HG03135 (cell line): Measurements from ENCODE around the gene KRTAP12-3.
"Not testable (repeated sequence)": the region's sequence is repeated elsewhere in the genome, so short reads cannot be mapped to it uniquely, and the experiment has no call there.

ENCODE experiments used
- ATAC-seq: cut with Tn5 transposase; IDR thresholded peaks from one replicate; pipeline ENCODE4 v1.9.1; 2021; ENCODE audit warnings: mild to moderate bottlenecking, moderate library complexity; ENCODE audit not compliant: unreplicated experiment

The KRTAP12-3 gene

DNA sequence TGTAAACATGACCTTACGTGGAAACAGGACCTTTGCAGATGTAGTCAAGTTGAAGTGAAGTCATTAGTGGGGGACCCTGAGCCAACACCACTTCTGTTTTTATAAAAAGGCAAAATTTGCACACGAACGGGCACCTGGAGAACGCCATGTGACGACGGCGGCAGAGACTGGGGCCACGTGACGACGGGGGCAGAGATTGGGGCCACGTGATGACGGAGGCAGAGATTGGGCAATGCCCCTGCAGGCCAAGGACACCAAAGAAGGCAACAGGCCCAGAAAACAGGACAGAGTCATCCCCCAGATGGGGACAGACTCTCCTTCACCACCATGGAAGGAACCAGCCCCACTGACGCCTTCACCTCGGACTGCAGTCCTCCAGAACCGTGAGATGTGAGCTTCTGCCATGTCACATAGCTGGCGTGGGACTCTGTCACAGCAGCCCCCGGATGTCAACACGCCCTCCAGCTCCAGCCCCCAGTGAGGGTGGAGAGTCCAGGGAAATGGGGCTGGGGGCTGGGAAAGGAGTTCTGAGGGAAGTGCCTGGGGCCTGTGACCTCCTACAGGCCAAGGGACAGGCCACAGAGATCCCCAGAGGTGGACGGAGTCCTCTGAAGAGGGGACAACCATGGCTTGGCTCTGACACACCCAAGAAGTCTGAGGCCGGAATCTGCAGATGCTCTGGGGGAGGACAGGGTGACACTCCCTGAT lies 7.3 kb upstream of the KRTAP12-3 start:
- ATAC-seq: no peak

DNA sequence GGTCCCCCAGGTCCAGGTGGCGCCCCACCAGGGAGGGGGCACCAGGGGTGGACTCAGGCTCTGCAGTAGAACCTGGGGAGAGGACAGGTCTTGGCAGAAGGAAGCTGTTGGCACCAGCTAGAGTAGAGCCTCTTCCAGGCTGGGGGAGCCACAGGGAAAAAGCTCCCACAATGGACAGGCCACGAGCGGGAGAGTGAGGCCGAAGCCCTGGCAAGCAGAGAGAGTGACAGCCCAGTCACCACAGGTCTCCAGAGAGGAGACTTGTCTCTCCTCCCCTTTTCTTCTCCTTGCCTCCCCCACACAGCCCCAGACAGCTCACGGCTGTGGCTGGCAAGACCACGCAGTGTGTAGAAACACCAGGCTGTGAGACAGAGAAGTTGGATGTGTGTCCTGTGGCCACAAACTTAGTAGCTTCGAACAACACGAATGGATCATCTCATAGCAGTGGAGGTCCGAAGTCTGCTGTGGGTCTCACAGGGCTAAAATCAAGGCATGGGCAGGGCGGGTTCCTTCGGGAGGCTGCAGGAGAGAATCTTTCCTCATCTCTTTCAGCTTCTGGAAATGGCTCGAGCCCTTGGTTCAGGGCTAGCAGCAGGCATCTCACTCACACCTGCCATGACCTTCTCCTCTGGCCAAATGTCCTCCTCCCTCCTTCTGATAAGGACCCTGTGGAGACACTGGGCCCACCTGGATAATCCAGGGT lies 6.6 kb upstream of the KRTAP12-3 start:
- no peak for ATAC-seq

DNA sequence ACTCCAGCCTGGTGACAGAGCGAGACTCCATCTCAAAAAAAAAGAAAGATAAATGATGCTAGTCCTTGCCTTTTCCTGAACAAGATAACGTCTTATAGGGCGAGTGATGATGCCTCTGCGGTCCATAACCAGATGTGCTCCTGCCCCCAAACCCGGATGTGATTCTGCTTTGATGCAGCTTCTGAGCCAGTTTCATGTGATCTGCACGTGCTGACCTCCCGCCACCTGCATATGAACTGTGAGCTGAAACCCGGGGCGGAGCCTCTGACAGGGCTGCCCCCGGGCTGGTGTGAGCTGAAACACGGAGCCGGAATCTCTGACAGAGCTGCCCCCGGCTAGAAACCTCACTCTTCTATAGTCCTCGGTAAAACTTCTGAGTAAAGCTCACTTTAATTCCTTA lies 4.6 kb upstream of the KRTAP12-3 start:
- no peak for ATAC-seq

DNA sequence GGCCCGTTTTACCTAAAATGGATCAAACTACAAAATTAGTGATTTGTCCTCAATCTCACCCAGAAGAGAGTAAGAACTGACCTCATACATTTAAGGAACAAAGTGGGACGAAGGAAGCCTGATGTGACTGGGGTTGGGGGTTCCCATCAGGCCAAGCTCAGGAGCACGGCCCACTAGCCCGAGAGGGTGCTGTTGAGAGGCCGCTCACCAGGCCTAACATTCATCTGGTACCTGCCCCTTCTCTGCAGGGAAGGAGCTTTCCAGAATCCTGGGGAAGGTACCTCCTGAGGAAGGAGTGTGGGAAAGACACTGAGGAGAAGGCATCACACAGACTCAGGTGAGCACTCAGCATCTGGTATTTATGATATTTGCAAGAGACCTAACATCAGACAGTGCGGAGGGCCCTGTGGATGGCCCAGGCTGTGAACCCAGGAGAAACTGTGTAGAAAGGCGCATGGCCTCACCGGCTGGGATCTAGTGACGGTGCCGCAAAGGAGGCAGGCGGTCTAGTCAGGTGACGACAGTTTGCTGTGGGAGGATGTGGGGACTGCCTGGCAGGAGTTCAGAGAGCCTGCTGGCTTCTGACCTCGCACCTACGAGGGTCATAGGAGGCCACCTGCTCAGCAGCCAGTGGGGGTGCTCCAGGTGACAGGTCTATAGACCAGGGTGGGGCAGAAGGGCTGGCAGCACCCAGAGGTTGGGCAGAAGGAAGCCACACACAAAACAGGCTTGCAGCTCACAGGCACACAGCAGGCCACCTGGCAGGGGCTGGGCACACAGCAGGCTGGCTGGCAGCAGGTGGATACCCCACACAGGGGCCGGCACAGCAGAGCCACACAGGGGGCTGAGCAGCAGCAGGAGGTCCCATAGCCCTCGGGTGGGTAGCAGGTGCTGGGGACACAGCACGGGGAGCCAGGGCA lies 3.8 kb upstream of the KRTAP12-3 start:
- no peak for ATAC-seq

DNA sequence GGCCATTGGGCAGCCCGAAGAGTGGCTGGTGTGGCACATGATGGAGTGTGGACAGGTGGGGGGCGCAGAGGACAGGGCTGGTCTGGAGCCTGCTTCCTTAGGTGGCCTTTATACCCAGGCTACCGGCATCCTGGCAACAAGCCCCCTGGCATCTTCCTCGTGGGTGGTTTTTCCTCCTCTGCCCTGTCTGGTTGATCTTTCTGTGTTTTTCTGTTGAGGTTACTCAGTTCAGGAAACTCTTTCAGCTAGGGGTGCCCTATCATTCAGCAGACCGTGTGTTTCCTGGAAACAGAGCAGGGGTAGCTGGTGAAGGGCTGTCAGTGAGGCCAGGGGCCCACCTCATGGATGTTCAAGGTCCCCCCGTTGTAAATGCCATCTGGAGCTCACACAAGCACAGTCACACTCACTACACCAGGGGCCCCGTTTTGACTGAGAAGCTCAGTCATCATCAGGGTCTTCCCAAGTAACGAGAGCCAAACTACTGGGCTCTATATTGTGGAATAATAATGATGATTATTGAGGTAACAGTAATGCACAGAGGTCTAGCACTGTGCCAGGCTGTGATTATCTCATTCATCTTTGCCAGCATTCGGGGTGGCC lies 3.1 kb upstream of the KRTAP12-3 start, which contains the start of gene KRTAP12-4:
TSS of gene KRTAP12-4 (minus strand) at position 84 of the 600 bp plus-strand sequence. CDS start at position 39, 45 bp downstream.
- ATAC-seq: no peak

- no peak for ATAC-seq
Observed at GRCh38 chr21:44656868-44657267, 864 bp upstream of the KRTAP12-3 start.

GRCh38 chr21:44658541-44658910 lies 794 bp downstream of the KRTAP12-3 start:
- ATAC-seq: no peak

DNA sequence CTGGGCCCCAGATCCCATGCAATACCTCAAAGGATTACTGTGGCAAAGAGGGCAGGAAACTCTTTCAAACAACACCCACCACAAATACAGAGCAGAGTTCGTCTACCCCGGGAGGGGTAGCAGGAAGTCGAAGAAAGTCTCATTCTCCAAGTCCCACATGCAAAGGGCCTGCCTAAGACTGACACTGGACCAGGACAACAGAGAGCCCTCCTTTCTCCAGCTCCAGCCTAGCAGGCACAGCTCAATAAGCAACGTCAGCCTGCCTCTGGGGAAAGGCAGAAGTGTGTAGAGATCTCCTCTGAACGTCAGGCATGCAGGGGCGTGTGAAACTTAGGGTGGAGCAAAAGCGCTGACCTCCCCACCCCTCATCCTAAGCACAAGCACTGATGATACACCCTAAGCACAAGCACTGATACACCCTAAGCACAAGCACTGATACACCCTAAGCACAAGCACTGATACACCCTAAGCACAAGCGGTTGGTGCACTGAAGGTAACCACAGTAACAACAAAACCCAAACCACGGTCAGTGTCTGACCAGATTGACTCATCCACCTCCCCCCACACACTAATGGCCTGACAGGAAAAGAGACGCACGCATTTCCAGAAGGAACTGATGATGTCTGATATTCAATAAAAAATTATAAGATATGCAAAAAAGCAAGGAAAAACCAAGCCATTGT lies 1.3 kb downstream of the KRTAP12-3 start:
- ATAC-seq: no peak

DNA sequence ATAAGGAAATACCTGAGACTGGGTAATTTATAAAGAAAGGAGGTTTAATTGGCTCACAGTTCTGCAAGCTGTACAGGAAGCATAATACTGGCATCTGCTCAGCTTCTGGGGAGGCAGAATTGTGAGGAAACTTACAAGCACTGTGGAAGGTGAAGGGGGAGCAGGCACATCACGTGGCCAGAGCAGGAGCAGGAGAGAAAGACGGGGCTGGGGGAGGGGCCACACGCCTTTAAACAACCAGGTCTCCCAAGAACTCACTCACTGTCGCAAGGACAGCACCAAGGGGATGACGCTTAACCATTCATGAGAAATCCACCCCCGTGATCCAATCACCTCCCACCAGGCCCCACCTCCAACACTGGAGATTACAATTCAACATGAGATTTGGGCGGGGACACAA lies 3.8 kb downstream of the KRTAP12-3 start:
- not testable (repeated sequence) for ATAC-seq

DNA sequence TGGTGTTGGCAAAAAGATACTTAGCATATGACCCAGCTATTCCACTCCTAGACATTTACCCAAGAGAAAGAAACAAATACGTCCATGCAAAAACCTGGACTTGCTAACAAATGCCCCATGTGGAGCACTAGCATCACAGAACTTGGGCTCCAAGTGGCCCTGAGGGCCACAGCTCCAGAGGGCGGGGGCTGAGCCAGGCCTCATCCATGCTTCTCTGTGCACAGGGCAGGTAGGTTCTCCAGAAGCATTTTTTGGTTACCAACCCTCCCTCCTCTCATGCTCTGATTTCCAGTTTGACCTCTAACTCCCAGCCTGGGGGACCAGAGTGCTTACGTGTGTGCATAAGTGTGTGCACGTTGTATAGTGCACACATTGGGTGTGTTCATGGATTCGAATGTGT lies 7.0 kb downstream of the KRTAP12-3 start:
- ATAC-seq: no peak

DNA sequence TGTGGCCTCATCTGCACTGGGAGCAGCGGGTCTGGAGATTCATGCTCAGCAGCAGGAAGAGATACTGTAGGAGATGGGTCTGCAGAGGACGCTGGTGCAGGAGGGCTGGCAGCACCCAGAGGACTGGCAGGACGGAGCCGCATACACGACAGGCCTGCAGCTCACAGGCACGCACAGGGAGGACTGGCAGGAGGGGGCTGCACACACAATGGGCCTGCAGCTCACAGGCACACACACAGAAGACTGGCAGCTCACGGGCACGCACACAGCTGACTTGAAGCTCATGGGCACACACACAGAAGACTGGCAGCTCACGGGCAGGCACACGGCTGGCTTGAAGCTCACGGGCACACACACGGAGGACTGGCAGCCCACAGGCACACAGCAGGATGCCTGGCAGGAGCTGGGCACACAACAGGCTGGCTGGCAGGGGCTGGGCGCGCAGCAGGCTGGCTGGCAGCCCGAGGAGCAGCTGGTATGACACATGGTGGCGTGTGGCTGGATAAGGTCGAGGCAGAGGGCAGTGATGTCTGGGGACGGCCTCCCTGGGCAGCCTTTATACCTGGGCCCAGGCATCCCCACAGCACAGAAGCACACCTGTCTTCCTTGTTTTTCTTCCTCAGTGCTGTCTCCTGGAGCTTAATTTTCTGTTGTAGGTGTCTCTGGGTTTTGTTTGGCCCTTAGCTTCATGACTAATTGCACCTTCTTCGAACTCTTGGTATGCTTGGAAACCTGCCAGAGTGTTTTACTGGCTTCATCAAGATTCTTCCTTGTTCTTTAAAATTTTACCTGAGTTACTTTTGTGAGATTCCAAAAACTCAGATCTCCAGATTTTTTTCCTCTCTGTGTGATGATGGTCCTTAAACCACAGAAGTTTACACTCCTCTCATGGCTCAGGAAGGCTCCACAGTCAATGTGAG lies 8.9 kb downstream of the KRTAP12-3 start, which contains the start of gene KRTAP12-2:
TSS of gene KRTAP12-2 (minus strand) at position 527 of the 920 bp plus-strand sequence. CDS start at position 486, 41 bp downstream.
- ATAC-seq: no peak

GRCh38 chr21:44667612-44668011 lies 9.9 kb downstream of the KRTAP12-3 start:
- no peak for ATAC-seq

DNA sequence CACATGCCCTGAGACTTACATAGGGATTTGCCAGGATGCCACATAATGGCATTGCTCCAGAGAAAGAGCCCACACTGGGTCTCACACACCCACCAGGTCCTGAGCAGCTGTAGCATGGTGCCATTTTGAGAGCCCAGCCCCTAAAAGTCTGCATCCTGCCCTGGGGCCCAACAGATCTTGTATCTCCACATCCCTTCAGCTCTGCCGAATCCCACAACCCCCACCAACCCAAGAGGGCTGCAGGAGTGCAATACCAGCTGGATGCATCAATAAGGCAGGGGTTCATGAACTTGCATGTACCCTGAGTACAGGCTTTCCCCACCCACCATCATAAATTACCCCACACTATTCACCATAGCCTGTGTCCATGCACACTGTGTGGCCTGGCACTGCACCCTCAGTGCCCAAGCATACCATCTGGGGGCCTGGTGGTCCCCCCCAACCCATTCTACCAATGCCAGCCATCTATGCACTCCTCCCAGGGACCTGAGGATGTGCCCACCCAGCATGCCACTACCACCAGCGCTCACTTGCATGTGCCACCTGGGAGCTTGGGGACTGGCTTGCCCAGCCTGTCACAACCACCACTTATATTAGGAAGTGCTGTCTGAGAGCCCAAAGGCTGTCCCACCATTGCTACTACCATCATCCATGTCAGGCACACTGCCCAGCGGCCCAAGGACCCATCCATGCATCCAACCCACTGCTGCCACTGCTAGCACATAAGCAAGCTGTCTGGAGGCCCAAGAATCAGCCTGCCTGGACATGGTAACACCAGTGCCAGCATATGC lies 13.1 kb downstream of the KRTAP12-3 start:
- ATAC-seq: no peak

- no peak for ATAC-seq
Observed at GRCh38 chr21:44671911-44672310, 14.2 kb downstream of the KRTAP12-3 start.

DNA sequence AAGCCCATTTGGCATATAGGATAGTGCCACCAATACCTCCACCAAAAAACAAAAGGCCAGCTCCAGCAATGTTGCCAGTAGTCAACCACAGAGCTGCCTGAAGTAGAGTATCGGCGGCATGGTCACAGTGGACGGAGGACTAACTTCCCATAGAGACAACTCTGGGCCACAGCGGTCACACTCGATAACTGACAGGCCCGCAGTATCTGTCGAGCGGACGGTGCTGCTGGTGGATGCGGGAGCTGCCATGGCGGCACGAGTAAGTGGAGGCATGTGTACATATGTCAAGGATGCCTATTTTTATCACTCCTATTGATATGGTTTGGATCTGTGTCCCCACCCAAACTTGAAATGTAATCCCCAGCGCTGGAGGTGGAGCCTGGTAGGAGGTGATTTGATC lies 20.1 kb downstream of the KRTAP12-3 start:
- no peak for ATAC-seq

DNA sequence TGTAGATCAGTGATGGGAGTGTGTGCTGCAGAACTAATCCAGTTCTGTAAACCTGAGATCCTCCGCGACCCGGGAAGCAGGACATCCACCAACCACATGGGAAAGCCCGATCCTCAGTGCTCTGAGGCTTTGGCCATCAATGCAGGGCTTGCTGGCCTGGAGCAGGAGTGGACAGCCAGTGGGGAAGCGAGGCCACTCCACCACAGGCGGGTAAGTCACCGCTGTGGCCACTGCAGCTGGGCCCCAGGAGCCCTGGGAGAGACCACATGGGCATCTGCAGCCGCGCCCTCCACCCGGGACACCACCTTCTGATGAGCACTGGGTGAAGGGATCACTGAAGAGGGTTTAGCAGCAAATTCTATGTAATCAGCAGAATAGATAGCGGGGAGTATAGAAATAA lies 23.4 kb downstream of the KRTAP12-3 start:
- ATAC-seq: no peak

DNA sequence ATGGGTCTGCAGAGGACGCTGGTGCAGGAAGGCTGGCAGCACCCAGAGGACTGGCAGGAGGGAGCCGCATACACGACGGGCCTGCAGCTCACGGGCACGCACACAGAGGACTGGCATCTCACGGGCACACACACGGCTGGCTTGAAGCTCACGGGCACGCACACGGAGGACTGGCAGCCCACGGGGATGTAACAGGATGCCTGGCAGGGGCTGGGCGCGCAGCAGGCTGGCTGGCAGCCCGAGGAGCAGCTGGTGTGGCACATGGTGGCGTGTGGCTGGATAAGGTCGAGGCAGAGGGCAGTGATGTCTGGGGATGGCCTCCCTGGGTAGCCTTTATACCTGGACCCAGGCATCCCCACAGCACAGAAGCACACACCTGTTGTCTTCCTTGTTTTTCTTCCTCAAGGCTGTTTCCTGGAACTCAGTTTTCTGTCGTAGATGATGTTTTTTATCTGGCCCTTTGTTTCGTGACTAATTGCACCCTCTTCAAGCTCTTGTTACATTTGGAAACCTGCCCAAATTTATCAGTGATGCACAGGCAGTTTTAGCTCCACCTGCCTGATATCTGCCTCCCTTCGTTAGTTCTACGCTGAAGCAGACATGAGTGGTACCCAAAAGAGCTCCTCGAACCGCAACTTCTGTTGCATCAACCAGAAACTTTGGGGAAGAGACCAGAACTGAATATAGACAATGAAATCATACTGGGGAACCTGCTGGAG lies 24.3 kb downstream of the KRTAP12-3 start, which contains the start of gene KRTAP12-1:
TSS of gene KRTAP12-1 (minus strand) at position 303 of the 719 bp plus-strand sequence. CDS start at position 263, 40 bp downstream.
- no peak for ATAC-seq
